Activated CD4-positive, alpha-beta T cell treated with anti-CD3 and anti-CD28 coated beads for 1 hour (primary cell): ENCODE measurements around the gene KRT36.

Source experiments
- DNase-seq: peaks from one replicate; pipeline ENCODE4 v3.0.0-alpha.2; 2020

The KRT36 gene

GRCh38 chr17:41521574-41522261, 32.0 kb upstream of the KRT36 start:
- DNase-seq, result no peak

GRCh38 chr17:41520821-41521521, 31.3 kb upstream of the KRT36 start:
- no peak for DNase-seq

GRCh38 chr17:41519501-41520224, 30.0 kb upstream of the KRT36 start:
- no peak for DNase-seq

- no peak for DNase-seq
Observed at GRCh38 chr17:41518789-41519449, 29.2 kb upstream of the KRT36 start, which contains the start of gene KRT15. Gene KRT15 (minus strand): TSS chr17:41518890. CDS start chr17:41518827, 63 bp downstream.

- DNase-seq, result no peak
Observed at GRCh38 chr17:41518031-41518430, 28.3 kb upstream of the KRT36 start.

GRCh38 chr17:41516830-41517283, 27.1 kb upstream of the KRT36 start:
- no peak for DNase-seq

GRCh38 chr17:41516147-41516829, 26.6 kb upstream of the KRT36 start:
- no peak for DNase-seq

- DNase-seq, result no peak
Observed at GRCh38 chr17:41513168-41513547, 23.4 kb upstream of the KRT36 start.

- no peak for DNase-seq
Observed at GRCh38 chr17:41512546-41513167, 22.9 kb upstream of the KRT36 start.

- no peak for DNase-seq
Observed at GRCh38 chr17:41511716-41512115, 22.0 kb upstream of the KRT36 start.

- no peak for DNase-seq
Observed at GRCh38 chr17:41511116-41511515, 21.4 kb upstream of the KRT36 start.

- DNase-seq, result no peak
Observed at GRCh38 chr17:41510251-41511065, 20.7 kb upstream of the KRT36 start.

- no peak for DNase-seq
Observed at GRCh38 chr17:41507315-41507880, 17.7 kb upstream of the KRT36 start.

GRCh38 chr17:41505809-41506767, 16.4 kb upstream of the KRT36 start:
- DNase-seq, result no peak

- DNase-seq, result no peak
Observed at GRCh38 chr17:41505007-41505808, 15.5 kb upstream of the KRT36 start, which contains the start of gene KRT13. Gene KRT13 (minus strand): TSS chr17:41505612. CDS start chr17:41505550, 62 bp downstream.

GRCh38 chr17:41504246-41504977, 14.7 kb upstream of the KRT36 start:
- DNase-seq, result no peak

GRCh38 chr17:41503202-41503601, 13.5 kb upstream of the KRT36 start:
- DNase-seq, result no peak
